Right lobe of liver (tissue), 6 donors: ENCODE measurements around the gene KRT26. TPM values are rescaled to one million over a fixed set of nuclear protein-coding genes. Genes with fewer than 3 reads are reported as not detected.

ENCODE experiments used
- ATAC-seq, 4 donors: fragments of 200-7000 bp; cut with Tn5 transposase; one replicate each; pipeline ENCODE4 v1.9.1; 2020; ENCODE audit warnings: mild to moderate bottlenecking in 4 of 4, moderate library complexity in 4 of 4
- DNase-seq, 3 donors: peaks; one replicate each; pipeline ENCODE4 v3.0.0-alpha.2; 2020
- H3K27ac ChIP-seq, 3 donors: fragments of 200-600 bp; one replicate each; pipeline ENCODE4 v1.8.0; 2022
- H3K27me3 ChIP-seq, 2 donors: fragments of 200-600 bp; one replicate each; pipeline ENCODE4 v1.8.0; 2022
- H3K36me3 ChIP-seq, 4 donors: fragments of 200-600 bp; sonication (generic) in 1 of 4; one replicate each; pipeline versions ENCODE4 v1.5.1 to v1.8.0; 2017 to 2022; ENCODE audit warnings: control low read depth in 1 of 4
- H3K4me1 ChIP-seq, 4 donors: fragments of 200-600 bp; sonication (generic) in 1 of 4; one replicate each; pipeline versions ENCODE4 v1.5.1 to v1.8.0; 2017 to 2022; ENCODE audit warnings: control low read depth in 1 of 4
- H3K4me3 ChIP-seq, 3 donors: fragments of 200-600 bp; one replicate each; pipeline ENCODE4 v1.8.0; 2022
- H3K9me3 ChIP-seq, 4 donors: fragments of 200-600 bp; sonication (generic) in 1 of 4; one replicate each; pipeline versions ENCODE4 v1.5.1 to v1.8.0; 2017 to 2022; ENCODE audit warnings: control low read depth in 1 of 4
- POLR2A ChIP-seq: fragments of 450-650 bp; IDR thresholded peaks from one replicate; pipeline ENCODE4 v1.6.1; 2017; ENCODE audit warnings: antibody characterized with exemption, mild to moderate bottlenecking
- WGBS: methylation state at CpG from one replicate; pipeline ENCODE4 v1.1.6; 2018; ENCODE audit warnings: low coverage, low lambda C conversion rate; ENCODE audit not compliant: insufficient coverage; ENCODE audit errors: missing lambda C conversion rate; 5-methylcytosine and 5-hydroxymethylcytosine counted together
- intact Hi-C, 2 donors: fragments of 100-400 bp; cut with DNase I; formaldehyde crosslinking; loops; one replicate each; pipeline versions ENCODE4 v1.11.2 to v1.14.1; 2022
- total RNA-seq, 6 experiments: library from RNA; depleted of rRNA in 2 of 6; stranded (reverse); fragments of >200 nt in 2 of 6; fragmentation: NEBNext Ultra II Directional in 3 of 6; extraction: Animal tissue kit (Norgen Biotek cat#: 25700) in 3 of 6; gene quantifications; one replicate each; pipeline versions ENCODE4 v1.1.0 to v1.2.4, GENCODE V29; 2016 to 2023
- TF ChIP-seq, protein P1 (sequence below), 4 donors: fragments of 200-600 bp in 3 of 4; fragments of 450-650 bp in 1 of 4; IDR thresholded peaks; one replicate each; pipeline versions ENCODE4 v1.5.1 to v1.8.0; 2016 to 2022; ENCODE audit warnings: antibody characterized with exemption in 4 of 4, mild to moderate bottlenecking in 2 of 4
- donor health status: DM: no; HTN: yes; CAD: no.
- donor health status: DM: no; HTN: no; CAD: no.
- donor health status: DM: no; HTN: no; CAD: no.
- donor health status: DM: no; HTN: yes; CAD: no.
- donor health status: DM: no; HTN: yes; CAD: no.

The KRT26 gene
- total RNA-seq, 6 experiments from 2014 or later: not detected

DNA sequence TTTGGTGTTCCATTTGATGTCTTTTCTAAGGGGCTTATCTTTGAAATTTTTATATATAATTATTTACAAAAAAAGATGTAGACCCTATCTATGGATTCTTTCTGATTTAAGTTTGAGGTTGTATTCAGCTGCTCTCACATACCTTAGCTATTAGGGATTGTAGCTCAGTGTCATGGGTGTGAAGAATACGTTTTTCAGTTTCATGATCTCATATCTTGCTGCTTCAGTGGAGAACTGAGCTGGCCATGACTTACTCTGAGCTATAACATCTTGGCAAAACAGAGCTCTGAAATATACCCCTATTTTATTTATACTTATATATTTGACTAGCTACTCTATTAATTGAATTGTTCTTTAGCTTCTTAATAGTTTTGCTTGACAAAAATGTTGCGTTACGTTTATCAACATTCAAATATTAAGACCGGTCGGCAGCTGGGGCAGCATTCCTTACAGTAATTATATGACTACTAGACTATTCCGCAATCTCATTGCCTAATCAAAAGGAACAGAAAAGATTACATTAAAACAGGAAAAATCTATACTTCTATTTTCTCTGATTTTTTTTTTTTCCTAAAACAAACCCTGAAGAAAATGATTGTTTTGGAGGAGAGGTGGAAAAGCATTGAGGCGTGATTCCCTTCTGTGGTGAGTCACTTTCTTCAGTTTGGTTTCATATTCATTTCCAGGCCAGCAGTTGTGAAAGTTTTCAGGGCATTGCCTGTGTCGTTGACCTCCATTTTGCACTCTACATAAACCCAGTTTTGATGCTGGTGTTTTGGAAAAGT lies 44.4 kb downstream of the KRT26 start:
- TF ChIP-seq, protein P1, sequence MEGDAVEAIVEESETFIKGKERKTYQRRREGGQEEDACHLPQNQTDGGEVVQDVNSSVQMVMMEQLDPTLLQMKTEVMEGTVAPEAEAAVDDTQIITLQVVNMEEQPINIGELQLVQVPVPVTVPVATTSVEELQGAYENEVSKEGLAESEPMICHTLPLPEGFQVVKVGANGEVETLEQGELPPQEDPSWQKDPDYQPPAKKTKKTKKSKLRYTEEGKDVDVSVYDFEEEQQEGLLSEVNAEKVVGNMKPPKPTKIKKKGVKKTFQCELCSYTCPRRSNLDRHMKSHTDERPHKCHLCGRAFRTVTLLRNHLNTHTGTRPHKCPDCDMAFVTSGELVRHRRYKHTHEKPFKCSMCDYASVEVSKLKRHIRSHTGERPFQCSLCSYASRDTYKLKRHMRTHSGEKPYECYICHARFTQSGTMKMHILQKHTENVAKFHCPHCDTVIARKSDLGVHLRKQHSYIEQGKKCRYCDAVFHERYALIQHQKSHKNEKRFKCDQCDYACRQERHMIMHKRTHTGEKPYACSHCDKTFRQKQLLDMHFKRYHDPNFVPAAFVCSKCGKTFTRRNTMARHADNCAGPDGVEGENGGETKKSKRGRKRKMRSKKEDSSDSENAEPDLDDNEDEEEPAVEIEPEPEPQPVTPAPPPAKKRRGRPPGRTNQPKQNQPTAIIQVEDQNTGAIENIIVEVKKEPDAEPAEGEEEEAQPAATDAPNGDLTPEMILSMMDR (IDR thresholded peaks at IDR 0.05): no peak
- TF ChIP-seq POLR2A: no peak
- peaks cover 0 to 7% (median 0%) of the 10 kb centered on the region in 4 donors for H3K4me1 ChIP-seq
- intact Hi-C loops: no loop called here
- H3K27me3 ChIP-seq: no peaks in the 10 kb centered on the region
- no peak for DNase-seq
- H3K9me3 ChIP-seq: no peaks in the 10 kb centered on the region
- ATAC-seq: peak in 3 of 4 donors; percentile 61 to 79 (median 69)
- H3K4me3 ChIP-seq: no peak overlapping the region
- no peaks in the 10 kb centered on the region for H3K36me3 ChIP-seq
- WGBS: 33% methylated on average over 8 of the region's 8 CpGs
- peak overlapping the region in 1 of 3 donors; percentile 15 for H3K27ac ChIP-seq

DNA sequence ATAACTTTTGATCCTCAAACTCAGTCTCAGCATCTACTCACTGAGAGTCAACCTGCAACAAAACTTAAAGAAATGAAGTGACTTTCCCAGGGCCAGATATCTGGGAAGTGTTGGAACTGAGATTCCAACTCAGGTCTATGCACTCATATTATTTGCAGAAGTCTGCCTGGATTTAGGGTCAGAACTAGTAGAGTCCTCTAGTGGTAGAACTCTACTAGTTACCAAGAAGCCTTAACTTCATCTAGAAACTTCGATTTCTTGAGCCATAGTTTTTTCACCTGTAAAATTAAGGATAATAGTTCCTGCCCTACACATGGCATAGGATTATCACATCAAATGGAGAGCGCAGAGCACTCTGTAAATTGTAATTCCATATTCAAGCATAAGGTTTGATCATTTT lies 45.1 kb downstream of the KRT26 start:
- Histone ChIP-seq H3K4me3 (no peak overlapping the region), H3K9me3 (no peaks in the 10 kb centered on the region), H3K4me1 (peaks cover 0 to 7% (median 0%) of the 10 kb centered on the region in 4 donors), H3K27ac (no peak overlapping the region), H3K36me3 (no peaks in the 10 kb centered on the region), H3K27me3 (no peaks in the 10 kb centered on the region)
- ATAC-seq (peak; percentile 76 to 88 (median 82)), DNase-seq (no peak)
- no peak for TF ChIP-seq POLR2A
- TF ChIP-seq, protein P1 (IDR thresholded peaks at IDR 0.05): peak; percentile 29 to 58 (median 50)
- WGBS: 48% methylated on average over 2 of the region's 2 CpGs
- intact Hi-C loops: no loop called here

DNA sequence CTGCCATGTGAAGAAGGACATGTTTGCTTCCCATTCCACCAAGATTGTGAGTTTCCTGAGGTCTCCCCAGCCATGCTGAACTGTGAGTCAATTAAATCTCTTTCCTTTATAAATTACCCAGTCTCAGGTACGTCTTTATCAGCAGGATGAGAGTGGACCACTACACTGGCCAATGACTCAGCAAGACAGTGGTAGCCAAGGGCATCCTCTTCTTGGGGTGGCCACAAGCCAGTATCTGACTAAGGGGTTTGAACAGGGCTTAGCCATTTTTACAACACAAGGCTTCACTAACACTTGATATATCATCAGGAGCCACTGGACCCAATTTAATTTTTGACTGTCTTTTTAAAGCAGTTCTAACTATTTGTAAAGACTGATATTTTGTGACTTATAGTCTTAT lies 47.3 kb downstream of the KRT26 start:
- Histone ChIP-seq H3K36me3 (no peaks in the 10 kb centered on the region), H3K4me1 (peaks cover 0 to 7% (median 0%) of the 10 kb centered on the region in 4 donors), H3K9me3 (no peaks in the 10 kb centered on the region), H3K4me3 (no peak overlapping the region), H3K27me3 (no peaks in the 10 kb centered on the region), H3K27ac (no peak overlapping the region)
- ATAC-seq (no peak), DNase-seq (no peak)
- 50% methylated on average over 1 of the region's 1 CpG for WGBS
- no peak for TF ChIP-seq POLR2A
- TF ChIP-seq, protein P1 (IDR thresholded peaks at IDR 0.05): no peak
- intact Hi-C loops: no loop called here

DNA sequence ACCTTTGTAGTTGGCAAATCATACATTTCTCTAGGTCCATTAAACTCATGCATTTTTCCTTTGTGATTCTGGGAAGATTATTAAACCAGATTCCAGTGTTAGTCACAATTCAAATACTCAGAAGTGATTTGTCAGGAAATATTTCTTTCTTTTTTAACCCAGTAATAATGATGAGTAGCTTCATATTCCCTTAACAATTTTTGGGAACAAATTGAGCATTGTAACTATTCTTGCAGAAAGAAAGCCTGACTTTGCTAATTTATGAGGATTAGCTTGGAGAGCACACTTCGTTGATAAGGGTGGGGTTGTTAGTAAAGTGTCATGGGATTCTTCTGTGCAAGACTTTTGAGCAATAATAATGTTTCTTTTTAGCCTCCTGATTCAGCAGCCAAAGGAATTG lies 49.8 kb downstream of the KRT26 start:
- H3K4me3 ChIP-seq: no peak overlapping the region
- DNase-seq (no peak), ATAC-seq (no peak)
- whole genome bisulfite sequencing: 62% methylated on average over 1 of the region's 1 CpG
- intact Hi-C loops: no loop called here
- peaks cover 0 to 2% (median 0%) of the 10 kb centered on the region in 4 donors for H3K4me1 ChIP-seq
- H3K36me3 ChIP-seq: no peaks in the 10 kb centered on the region
- H3K9me3 ChIP-seq: no peaks in the 10 kb centered on the region
- H3K27me3 ChIP-seq: no peaks in the 10 kb centered on the region
- no peak overlapping the region for H3K27ac ChIP-seq
- TF ChIP-seq, protein P1 (IDR thresholded peaks at IDR 0.05): no peak
- no peak for TF ChIP-seq POLR2A
